Measurements from ENCODE around the gene PRLR. TPM values are rescaled to one million over a fixed set of nuclear protein-coding genes. Genes with fewer than 3 reads are reported as not detected.

Gene PRLR
- total and polyA plus RNA-seq, 2 of the 13 experiments (the other 11 are each of a cell fraction or from before 2014, with no cell fraction given), result 12.2 to 13.3 TPM

GRCh38 chr5:35030426-35031100 lies 199.7 kb downstream of the PRLR start:
- Histone ChIP-seq H3K9me3 (ENCODE audit: low read length) (no peaks in the 10 kb centered on the region), H3K9ac (ENCODE audit: insufficient read depth, low read depth, low read length) (no peak overlapping the region), H3K4me2 (ENCODE audit: low read depth, low read length) (no peak overlapping the region), H3K27ac (ENCODE audit: extremely low read length, insufficient read depth, low read length) (no peak overlapping the region), H3K4me1 (ENCODE audit: insufficient read depth, low read length) (peaks cover 28% of the 10 kb centered on the region), H3K79me2 (ENCODE audit: insufficient read depth, low read length) (no peaks in the 10 kb centered on the region), H3K4me3 (replicated peaks in 1 of 3; ENCODE audit: insufficient read depth in 1 of 3, low read depth in 2 of 3, low read length in 3 of 3) (no peak overlapping the region), H2AFZ (ENCODE audit: low read length) (no peak overlapping the region), H3K36me3 (replicated peaks in 1 of 2; ENCODE audit: control insufficient read depth in 1 of 2, insufficient read depth in 2 of 2, low read length in 2 of 2) (no peaks in the 10 kb centered on the region), H4K20me1 (ENCODE audit: insufficient read depth, low read length) (no peaks in the 10 kb centered on the region), H3K27me3 (ENCODE audit: control insufficient read depth in 1 of 2, insufficient read depth in 2 of 2, low read length in 2 of 2) (no peaks in the 10 kb centered on the region; a peak in 1 of 5 replicates)
- ATAC-seq (peak; percentile 57; the same call in 1 of the 3 replicates), DNase-seq (ENCODE audit: low spot score) (no peak), FAIRE-seq (no peak)
- no TSS peak for BruUV-seq (replicated peaks)
- POLR2A ChIA-PET, result no interaction called here
- in situ Hi-C loops (cut with HindIII; ENCODE audit: extremely low pct_ligation_motif_present, low pct_unique_long_range_greater_than_20kb), result no loop called here
- TF ChIP-seq, protein P1, sequence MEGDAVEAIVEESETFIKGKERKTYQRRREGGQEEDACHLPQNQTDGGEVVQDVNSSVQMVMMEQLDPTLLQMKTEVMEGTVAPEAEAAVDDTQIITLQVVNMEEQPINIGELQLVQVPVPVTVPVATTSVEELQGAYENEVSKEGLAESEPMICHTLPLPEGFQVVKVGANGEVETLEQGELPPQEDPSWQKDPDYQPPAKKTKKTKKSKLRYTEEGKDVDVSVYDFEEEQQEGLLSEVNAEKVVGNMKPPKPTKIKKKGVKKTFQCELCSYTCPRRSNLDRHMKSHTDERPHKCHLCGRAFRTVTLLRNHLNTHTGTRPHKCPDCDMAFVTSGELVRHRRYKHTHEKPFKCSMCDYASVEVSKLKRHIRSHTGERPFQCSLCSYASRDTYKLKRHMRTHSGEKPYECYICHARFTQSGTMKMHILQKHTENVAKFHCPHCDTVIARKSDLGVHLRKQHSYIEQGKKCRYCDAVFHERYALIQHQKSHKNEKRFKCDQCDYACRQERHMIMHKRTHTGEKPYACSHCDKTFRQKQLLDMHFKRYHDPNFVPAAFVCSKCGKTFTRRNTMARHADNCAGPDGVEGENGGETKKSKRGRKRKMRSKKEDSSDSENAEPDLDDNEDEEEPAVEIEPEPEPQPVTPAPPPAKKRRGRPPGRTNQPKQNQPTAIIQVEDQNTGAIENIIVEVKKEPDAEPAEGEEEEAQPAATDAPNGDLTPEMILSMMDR (CRISPR knock-in tag; IDR thresholded peaks at IDR 0.05), result peak; percentile 36
- TF ChIP-seq ZNF335 (CRISPR knock-in tag; IDR thresholded peaks at IDR 0.05), result no peak
- TF ChIP-seq STAG1 (CRISPR knock-in tag; IDR thresholded peaks at IDR 0.05), result peak; percentile 55
- no peak for TF ChIP-seq ZNF792 (CRISPR knock-in tag; IDR thresholded peaks at IDR 0.05)
- TF ChIP-seq CREB1 (IDR thresholded peaks at IDR 0.05), result no peak
- TF ChIP-seq CREB1 (CRISPR knock-in tag; IDR thresholded peaks at IDR 0.05), result no peak
- TF ChIP-seq, protein P2, sequence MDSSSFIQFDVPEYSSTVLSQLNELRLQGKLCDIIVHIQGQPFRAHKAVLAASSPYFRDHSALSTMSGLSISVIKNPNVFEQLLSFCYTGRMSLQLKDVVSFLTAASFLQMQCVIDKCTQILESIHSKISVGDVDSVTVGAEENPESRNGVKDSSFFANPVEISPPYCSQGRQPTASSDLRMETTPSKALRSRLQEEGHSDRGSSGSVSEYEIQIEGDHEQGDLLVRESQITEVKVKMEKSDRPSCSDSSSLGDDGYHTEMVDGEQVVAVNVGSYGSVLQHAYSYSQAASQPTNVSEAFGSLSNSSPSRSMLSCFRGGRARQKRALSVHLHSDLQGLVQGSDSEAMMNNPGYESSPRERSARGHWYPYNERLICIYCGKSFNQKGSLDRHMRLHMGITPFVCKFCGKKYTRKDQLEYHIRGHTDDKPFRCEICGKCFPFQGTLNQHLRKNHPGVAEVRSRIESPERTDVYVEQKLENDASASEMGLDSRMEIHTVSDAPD (CRISPR knock-in tag; IDR thresholded peaks at IDR 0.05), result no peak
- TF ChIP-seq ZBTB21 (CRISPR knock-in tag; IDR thresholded peaks at IDR 0.05), result no peak
- TF ChIP-seq GTF2F1 (IDR thresholded peaks at IDR 0.05; ENCODE audit: low read length), result no peak
- no peak for TF ChIP-seq POLR2A (IDR thresholded peaks at IDR 0.05; ENCODE audit: insufficient read depth in 1 of 2, low read depth in 2 of 2, low read length in 2 of 2)
- WGBS (ENCODE audit: low lambda C conversion rate), result 73% methylated on average over 10 of the region's 10 CpGs
- CTCF ChIA-PET (ENCODE audit: low intra/inter-chr PET ratio, low total read pairs), result no interaction called here
- intact Hi-C loops (cut with micrococcal nuclease; ENCODE audit: unreplicated experiment), result no loop called here
